ENCODE measurements around the gene FAHD2B.
"Not testable (repeated sequence)": the region's sequence is repeated elsewhere in the genome, so short reads cannot be mapped to it uniquely, and the experiment has no call there.

The FAHD2B gene

GRCh38 chr2:97068074-97068473 is 26.6 kb downstream of the FAHD2B start:
- DNase-seq (ENCODE audit: low read depth in 4 of 4, low spot score in 1 of 4) = no peak

- DNase-seq (ENCODE audit: low read depth in 4 of 4, low spot score in 1 of 4) = no peak
Measured at GRCh38 chr2:97067279-97068004, 27.2 kb downstream of the FAHD2B start.

GRCh38 chr2:97066030-97066429 is 28.7 kb downstream of the FAHD2B start:
- not testable (repeated sequence) for DNase-seq (ENCODE audit: low read depth in 4 of 4, low spot score in 1 of 4)

- DNase-seq (ENCODE audit: low read depth in 4 of 4, low spot score in 1 of 4) = not testable (repeated sequence)
Measured at GRCh38 chr2:97062020-97062419, 32.7 kb downstream of the FAHD2B start.

- DNase-seq (ENCODE audit: low read depth in 4 of 4, low spot score in 1 of 4) = not testable (repeated sequence)
Measured at GRCh38 chr2:97059782-97060181, 34.9 kb downstream of the FAHD2B start.

- not testable (repeated sequence) for DNase-seq (ENCODE audit: low read depth in 4 of 4, low spot score in 1 of 4)
Measured at GRCh38 chr2:97056150-97056549, 38.5 kb downstream of the FAHD2B start.

- not testable (repeated sequence) for DNase-seq (ENCODE audit: low read depth in 4 of 4, low spot score in 1 of 4)
Measured at GRCh38 chr2:97050032-97050431, 44.6 kb downstream of the FAHD2B start.

GRCh38 chr2:97048448-97048847 is 46.2 kb downstream of the FAHD2B start:
- DNase-seq (ENCODE audit: low read depth in 4 of 4, low spot score in 1 of 4) = not testable (repeated sequence)

GRCh38 chr2:97046676-97047075 is 48.0 kb downstream of the FAHD2B start:
- DNase-seq (ENCODE audit: low read depth in 4 of 4, low spot score in 1 of 4) = not testable (repeated sequence)

GRCh38 chr2:97045895-97046499 is 48.7 kb downstream of the FAHD2B start:
- not testable (repeated sequence) for DNase-seq (ENCODE audit: low read depth in 4 of 4, low spot score in 1 of 4)

Data from stimulated activated CD4-positive, alpha-beta T cell treated with anti-CD3 and anti-CD28 coated beads, Interleukin-1b, Interleukin-23, amount 100 ng/mL, for 24 hours (primary cell).